Stimulated activated CD4-positive, alpha-beta T cell treated with anti-CD3 and anti-CD28 coated beads, Interleukin-4, amount 100 ng/mL, for 48 hours (primary cell): ENCODE results near the gene IMMP2L.

ENCODE experiments used
- DNase-seq, 2 donors: peaks; one replicate each; pipeline ENCODE4 v3.0.0-alpha.2; 2020; ENCODE audit warnings: low read depth in 2 of 2

IMMP2L gene

DNA sequence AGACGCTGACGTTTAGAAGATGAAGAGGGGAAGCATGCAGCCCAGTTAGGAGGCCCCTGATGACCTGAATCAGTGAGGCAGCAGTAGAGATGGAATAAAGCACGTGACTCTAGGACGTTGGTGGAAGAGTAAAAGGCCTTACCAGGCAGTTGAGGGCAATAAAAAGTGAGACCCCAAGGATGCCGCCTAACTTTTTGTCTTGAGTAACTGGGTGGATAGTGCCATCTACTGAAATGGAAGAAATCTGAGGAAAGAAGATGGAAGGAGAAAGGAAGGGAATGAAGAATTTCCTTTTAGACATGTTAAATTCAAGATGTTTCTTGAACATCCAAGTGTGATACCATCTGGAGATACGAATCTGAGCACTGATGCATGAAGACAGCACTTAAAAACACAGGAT, 691.4 kb downstream of the IMMP2L start:
- no peak for DNase-seq

DNA sequence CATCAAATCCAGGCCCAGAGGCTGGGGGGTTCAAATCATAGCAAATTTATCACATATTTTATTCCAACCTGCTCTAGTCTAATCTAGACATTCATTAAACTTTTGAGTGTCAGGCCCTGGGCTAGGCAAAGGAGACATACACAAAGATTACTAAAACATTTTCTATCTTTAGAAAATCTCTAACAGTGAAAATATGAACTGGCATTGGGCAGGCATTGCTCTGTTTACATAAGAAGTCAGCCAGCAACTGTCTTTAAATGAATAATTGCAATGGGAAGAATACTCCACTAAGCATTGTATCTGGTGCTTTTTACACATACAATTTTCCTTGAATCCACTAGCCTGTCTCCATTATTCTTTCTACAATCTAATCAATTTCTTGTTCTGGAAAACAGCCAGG, 693.8 kb downstream of the IMMP2L start:
- no peak for DNase-seq

DNA sequence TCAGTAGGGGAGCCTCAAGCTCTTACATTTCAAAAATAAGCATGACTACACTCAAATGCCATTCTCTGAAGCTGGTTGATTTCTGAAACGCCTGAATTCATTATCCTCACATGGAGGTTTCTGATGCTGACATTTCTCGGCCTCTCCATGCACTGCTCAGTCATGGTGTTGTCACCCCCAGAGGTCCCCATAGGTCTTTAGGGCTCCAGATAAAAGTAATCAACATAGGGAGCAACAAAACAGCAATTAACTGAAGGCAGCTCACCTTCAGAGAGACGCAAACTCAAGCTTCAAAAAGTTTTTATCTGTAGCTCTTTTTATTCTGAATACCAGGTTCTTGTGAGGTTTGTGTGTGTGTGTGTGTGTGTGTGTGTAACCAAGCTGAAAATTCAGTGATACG, 694.5 kb downstream of the IMMP2L start:
- DNase-seq = no peak

DNA sequence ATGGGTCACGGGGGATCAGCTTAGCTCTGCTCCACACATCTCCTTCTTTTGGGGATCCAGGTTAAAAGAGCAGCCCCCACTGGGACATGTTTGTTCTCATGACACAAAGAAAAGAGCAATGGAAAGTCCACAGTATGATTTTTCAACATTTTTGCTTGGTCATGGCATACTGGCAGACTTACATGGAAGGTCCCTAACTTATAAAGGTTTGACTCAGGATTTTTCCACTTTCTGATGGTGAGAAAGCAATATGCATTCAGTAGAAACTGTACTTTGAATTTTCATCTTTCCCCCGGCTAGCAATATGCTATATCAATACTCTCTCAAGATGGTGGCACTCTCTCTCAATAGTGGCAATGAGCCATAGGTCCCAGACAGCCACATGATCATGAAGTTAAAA, 699.0 kb downstream of the IMMP2L start:
- no peak for DNase-seq

DNA sequence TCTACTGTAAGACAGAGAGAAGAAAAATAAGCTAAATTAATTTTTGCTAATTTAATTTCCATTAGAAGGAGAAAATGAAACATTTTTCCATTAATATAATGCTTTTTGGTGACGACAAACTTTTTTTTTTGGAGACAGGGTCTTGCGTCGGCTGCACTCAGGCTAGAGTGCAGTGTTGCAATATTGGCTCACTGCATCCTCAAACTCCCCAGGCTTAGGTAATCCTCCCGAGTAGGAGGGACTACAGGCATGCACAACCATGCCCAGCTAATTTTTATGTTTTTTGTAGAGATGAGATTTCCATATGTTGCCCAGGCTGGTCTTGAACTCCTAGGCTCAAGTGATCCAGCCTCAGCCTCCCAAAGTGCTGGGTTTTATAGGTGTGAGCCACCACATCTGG, 701.1 kb downstream of the IMMP2L start:
- no peak for DNase-seq

DNA sequence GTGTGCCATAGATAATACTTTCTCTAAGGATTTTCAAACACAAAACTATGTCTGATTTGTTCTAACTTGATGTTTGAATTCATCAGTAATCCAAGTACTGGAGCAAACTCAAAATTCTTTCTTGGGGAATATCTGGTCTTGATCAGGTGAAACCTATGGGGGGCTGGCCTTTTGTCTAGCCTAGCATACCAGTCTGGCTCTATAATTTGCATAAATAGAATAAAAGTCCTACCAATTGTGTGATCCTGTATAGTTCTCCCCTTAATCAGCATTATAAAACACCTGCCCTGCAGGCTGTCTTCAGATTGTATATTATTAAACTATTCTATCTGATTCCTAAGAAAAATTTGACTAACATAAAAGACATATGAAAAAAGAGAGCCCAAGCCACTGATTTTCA, 705.2 kb downstream of the IMMP2L start:
- no peak for DNase-seq

DNA sequence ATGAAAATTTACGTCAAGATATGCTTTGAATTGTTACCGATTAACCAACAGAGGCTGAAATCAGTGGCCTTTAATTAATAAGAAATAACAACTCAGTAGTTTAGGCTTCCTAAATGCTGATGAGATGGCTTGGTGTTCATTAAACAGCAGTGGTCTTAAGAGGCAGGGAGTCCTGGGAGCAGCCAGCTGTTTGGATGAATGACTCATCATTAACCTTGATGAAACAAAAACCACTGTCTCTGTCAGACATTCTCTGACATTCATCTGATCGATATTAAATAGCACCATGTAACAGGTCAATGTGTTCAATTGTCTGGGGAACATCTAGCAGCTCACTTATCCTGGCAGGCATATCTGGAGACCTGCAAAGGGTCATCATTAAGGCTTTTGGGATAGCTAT, 705.6 kb downstream of the IMMP2L start:
- no peak for DNase-seq

DNA sequence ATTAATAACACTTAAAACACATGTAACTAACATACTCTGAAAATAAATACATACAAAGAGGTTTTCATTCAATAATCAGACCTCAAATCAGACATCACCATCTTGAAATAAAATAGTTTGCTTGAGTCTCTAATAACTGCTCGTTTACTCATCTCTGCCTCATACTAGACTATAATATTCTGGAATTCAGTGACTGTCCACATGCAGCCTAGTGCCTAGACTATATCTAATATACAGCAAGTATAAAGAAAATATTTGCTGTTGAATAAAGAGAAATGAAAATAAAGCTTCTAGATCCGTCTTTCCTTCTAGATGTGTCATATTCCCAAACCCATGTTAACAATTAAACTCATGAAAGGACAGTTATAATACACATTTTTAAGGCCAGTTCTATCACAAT, 707.6 kb downstream of the IMMP2L start:
- no peak for DNase-seq

DNA sequence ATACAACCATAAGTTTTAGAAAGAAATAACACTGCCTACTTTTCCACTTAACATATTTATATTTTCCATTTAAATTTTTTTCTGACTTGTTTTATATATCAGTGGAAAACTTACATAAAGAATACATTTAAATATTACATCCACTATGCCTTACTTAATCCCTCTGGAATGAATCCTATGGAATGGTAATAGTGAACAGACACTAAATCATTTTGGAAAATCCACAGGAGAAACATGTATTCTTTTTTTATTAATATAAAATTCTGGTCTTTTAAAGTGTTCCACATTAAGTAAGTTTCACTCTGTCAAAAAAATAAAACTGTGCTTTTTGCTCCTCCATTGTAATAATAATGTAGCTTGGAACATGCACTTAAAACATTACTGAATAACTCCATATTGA, 708.1 kb downstream of the IMMP2L start:
- no peak for DNase-seq

DNA sequence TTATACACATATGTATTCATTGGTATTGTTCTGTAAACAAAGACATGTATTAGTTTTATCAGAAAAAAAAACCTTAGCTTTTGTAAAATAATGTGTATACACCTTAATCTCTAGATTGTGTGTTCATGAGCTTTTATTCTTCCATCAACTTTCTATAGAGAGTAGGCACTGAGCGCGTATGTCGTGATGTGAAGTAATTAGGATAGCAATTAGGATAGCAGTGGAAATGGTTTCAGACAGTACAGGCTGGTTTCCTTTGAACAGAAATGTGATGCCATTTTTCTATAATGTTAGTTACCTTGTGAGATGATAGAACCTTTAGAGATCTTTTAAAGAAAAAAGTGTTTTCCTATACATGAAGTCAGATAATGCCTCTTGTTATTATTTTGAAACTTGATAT, 709.0 kb downstream of the IMMP2L start:
- no peak for DNase-seq

DNA sequence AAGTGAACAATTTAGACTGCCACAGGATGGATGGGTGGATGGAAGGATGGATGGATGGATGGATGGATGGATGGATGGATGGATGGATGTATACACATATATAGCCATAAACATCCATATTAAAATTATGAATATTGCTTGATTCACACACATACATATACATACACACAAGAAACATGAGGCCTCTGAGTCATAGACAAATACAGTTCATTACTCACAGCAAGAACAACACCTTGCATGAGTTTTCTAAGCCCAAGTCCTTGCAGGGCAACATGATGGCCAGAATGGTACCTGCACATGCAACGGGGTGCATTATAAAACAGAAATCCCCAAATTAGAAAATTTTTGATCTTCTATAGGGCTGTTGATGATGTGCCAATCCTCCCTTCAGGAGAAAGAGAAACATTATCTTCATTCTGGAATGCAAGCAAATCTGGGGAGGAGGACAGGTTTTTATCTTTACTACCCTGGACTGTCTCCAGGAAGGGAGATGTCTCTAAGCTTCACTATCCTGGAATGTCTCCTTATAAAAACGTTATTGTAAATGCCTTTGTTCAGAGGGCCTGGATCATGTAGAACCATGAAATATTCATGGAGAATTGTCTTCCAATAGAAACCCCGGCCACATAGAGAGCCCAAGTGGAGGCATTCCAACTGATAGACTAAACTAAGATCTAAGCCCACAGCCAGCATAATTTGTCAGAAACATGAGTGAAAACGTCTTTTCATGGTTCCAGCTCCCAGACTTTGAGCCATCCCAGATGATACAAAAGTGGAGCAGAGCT, 709.9 kb downstream of the IMMP2L start:
- no peak for DNase-seq

DNA sequence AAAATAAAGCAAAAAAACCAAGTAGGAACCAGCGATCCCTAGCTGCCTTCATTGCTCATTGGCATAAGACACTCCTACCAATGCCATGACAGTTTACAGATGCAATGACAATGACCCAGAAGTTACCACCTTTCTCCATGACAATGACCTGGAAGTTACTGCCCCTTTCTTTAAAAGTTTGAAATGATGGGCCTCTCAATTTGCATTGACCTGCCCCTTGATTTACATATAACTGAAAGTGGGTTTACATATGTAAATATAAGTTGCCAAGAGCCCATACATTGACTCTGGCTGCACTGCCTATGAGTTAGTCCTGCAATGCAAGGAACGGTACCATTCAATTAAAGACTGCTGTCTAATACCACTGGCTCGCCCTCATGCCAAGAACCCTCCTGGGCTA, 712.1 kb downstream of the IMMP2L start:
- no peak for DNase-seq

DNA sequence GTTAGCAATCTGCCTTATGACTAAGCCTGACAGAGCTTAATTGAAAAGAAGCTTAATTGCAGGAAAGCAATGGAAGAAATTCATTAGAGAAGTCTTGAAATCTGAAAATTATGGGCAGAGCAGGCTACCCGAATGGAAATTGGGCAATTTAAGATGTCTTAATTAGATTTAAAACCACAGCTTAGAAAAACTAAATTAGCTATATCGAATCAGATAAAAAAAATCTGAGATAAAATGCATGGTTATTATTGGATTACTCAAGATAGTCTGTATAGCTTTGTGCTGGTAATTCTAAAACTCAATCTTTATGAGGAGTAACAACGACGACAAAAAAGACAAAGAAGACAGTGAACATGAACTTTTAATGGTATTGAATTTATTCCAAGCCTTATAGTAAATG, 719.5 kb downstream of the IMMP2L start:
- no peak for DNase-seq

DNA sequence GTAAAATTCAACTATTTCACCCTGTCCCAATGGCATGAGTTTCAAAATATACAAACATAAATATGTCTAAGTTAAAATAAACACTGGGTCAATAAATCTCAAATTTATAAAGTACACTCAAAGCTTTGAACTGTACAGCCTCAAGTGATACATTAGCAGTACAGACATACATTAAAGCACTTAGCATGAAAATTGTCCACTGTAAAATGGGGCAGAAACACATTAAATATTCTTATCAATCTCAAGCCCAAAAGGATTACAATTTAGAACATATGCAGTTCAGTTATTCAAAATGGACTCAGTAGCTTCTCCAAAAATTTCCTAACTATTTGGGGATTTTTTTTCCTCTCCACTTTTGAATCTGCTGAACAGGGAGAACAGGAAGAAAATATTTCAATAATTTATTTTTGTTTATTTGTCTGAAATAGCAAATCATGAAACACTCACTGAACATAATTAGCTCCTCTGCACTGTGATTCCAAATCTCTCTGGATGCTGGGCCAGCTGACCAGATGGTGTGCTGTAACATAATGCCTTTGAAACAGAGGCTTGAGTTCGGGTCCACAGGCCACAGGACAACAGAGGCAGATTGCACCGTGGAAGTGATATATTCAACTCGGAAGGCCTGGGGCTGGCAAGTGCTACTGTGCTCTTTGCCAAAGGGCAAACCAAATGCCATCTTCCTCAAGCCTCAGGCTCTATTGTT, 720.3 kb downstream of the IMMP2L start:
- no peak for DNase-seq

DNA sequence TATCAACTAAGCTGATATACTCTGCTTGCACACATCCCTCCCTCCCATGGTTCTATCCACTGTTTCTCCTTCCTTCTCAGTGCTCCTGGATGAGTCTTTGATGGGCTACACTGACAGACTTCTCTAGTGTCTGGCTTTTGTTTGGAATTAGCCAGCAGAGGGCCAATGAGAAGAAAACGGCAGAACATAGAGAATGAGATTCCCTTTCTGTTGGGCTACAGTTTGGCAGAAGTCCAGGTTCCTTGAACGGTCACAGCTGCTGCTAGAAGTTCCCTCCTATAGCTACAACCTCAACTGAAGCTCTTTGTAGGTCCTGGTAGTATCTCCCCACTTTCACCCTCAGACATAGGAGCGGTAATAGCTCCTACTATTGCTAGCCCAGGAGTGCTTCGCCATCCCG, 722.4 kb downstream of the IMMP2L start:
- DNase-seq = no peak

DNA sequence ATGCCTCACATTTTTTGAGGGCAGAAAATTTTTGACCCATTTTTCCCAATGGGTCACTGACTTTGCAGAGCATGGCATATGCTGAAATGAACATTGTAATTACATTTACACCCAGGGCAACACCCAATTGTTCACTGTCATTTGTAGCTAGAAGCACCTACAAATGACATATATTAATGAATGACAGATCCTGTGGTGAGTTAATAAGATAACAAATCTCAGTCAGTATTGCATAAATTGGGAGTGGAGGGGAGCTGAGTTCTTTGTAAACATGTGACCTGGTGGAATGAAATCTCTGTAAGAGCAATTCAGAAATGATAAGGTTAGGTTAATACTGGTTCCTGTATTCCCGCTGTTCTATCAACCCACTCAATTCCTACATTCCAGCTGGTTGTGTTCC, 726.4 kb downstream of the IMMP2L start:
- no peak for DNase-seq

DNA sequence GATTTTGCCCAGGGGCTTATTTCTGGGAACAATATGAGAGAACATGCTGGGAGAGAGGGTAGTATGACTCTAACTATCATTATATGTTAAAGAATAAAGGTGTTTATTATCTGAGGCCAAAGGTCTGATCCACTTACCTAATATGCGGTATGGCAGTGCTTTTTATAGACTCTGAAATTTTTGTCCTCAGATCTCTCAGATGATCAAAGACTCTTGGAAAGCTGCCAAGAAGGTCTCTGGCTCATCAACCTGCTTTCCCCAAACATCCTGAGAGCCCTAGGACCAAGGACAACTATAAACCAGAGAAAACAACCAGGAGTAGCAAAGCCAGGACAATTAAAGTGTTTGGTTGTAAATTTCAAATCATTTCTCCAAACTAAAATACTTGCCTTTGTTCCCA, 727.1 kb downstream of the IMMP2L start:
- DNase-seq = no peak

DNA sequence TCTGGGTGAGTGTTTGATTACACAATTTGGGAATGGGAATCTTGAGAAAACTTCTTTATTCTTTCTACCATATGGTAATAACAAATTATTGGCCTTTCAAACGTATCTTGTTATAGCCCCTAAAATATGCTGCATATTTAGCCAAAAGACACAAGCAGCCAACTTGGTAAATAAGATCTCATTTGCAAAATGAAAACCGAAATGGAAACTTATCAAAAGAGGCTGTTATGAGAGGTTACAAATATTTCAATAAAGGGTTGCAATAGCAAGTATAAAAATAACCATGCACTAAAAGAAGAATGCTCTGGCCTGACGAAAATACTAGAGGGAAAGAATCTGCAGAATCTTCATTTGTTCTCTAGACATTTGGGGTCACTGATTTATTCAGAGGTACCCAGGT, 730.9 kb downstream of the IMMP2L start:
- DNase-seq = no peak

DNA sequence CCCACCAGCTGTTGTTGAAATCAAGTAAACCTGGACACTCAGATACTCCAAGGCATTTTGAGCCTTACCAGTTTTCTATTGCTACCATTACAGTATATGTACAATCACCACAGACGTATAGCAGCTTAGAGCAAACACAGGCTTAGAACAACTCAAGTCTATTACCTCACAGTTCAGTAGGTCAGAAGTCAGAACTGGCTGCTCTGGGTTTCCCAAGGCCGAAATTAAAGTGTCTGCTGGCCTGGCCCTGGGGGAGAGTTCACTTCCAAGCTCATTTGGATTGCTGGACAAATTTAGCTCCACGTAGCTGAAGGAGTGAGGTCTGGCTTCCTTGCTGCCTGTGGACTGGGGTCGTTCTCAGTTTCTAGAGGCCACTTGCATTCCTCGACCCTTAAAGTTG, 731.5 kb downstream of the IMMP2L start:
- DNase-seq = no peak

DNA sequence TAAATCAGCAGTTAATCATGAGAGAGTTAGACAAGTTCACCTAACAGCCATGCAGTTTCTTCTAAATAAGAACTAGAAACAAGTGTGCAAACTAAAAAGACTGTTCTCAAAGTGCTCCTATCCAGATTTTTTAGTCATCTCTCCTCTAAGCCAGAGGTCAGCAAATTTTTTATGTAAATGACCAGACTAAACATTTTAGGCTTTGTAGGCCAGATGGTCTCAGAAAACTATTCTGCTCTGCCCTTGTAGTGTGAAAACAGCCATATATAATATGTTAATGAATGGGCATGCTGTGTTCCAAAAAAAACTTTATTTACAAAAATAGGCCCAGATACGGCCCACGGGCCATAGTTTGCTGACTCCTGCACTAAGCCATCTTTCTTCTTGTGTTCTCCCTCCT, 734.4 kb downstream of the IMMP2L start:
- no peak for DNase-seq

DNA sequence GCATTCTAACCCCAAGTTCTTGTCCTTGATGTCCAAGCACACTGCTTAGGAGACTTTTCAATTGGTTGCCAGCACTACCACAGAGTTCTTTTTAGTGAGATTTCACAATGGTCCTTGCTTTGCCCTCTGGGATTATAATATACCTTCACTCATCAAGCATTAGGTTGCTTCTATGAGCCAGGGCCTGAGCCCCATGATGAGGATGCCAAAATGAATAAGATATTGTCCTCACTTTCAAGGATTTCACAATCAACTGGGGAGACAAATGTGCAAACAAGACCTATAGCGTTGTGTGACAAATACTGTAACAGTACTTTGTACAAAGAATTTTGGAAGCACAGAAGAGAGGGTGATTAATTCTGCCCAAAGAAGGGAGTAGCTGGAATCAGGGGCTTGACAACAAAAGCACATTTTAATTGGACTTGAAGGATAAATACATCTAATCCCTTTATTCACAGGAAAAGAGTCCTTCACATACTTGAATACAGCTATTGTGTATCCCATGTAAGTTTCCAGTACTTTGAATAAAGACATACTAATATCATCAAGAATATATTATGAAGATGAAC, 734.9 kb downstream of the IMMP2L start:
- no peak for DNase-seq

DNA sequence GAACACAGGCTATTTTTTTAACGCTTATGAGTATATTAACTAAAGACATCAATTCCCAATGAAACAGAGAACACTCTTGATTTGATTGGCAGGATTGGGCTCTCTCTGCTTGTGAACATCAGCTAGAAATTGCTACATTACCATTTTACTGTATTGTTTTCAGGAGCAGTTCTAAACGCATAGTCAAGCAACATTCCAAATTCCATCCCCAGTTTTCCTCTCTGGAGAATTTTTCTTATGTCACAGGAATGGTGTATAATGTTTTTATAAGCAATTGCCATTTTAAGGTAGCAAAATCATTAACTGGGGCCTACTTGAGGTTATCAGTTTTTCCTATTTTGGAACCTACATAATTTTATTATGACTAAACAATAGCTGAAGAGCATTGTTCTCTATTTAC, 748.3 kb downstream of the IMMP2L start:
- DNase-seq = no peak

DNA sequence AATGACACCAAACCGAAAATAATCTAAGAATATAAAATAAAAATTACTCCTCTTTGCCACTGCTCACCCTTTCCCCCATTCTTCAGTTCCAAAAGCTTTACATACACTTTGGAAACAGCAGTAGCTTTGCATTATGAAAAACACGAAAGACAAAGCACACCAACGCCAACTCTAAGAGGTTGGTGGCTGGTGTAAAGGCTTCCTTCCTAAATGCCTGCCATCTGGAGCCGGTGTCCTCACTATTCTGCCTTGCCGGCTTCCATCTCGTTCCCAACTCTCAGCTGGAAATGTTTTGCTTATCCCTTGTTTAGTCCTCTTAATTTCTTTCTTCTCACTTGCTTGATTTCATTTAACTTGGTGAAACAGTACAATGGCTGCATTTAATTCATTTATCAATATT, 752.5 kb downstream of the IMMP2L start:
- DNase-seq = no peak
